ENCODE measurements around the gene CAB39.

CAB39 gene

GRCh38 chr2:230764346-230764745, 51.7 kb downstream of the CAB39 start:
- no peak for DNase-seq (ENCODE audit: low read depth)
- TF ChIP-seq, protein P1, sequence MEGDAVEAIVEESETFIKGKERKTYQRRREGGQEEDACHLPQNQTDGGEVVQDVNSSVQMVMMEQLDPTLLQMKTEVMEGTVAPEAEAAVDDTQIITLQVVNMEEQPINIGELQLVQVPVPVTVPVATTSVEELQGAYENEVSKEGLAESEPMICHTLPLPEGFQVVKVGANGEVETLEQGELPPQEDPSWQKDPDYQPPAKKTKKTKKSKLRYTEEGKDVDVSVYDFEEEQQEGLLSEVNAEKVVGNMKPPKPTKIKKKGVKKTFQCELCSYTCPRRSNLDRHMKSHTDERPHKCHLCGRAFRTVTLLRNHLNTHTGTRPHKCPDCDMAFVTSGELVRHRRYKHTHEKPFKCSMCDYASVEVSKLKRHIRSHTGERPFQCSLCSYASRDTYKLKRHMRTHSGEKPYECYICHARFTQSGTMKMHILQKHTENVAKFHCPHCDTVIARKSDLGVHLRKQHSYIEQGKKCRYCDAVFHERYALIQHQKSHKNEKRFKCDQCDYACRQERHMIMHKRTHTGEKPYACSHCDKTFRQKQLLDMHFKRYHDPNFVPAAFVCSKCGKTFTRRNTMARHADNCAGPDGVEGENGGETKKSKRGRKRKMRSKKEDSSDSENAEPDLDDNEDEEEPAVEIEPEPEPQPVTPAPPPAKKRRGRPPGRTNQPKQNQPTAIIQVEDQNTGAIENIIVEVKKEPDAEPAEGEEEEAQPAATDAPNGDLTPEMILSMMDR (conservative IDR thresholded peaks at IDR 0.05; ENCODE audit: low read length): no peak
- no peak overlapping the region for H3K4me3 ChIP-seq (ENCODE audit: low read length)

DNA sequence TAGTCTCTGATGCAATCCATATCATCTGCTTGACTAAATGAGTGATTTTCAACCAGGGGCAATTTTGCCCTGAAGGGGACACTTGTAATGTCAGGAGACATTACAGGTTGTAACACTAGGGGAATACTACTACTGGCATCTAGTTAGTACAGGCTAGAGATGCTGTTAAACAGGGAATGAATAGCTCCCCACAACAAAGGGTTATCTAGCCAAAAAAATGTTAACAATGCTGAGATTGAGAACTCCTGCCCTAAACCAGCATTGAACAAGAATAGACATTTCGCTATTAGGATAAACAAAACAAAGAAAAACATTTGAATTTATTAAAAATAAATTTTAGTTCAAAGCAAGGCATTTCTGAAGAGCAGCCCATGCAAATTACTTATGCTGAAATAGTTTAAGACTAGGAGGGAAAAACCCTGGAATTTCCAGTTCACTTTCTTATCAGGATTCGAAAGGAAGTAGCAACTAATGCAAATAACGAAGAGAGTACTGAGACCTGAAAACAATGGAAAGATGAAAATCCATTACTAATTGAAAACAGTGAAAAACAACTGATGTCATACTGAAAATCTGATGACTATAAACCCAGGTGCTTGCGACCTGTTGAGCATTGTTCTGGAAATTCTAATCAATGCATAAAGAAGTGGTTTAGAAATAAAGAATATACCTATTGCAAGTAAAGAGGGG, 53.1 kb downstream of the CAB39 start:
- TF ChIP-seq, protein P1 (conservative IDR thresholded peaks at IDR 0.05; ENCODE audit: low read length): no peak
- DNase-seq (ENCODE audit: low read depth): no peak
- H3K4me3 ChIP-seq (ENCODE audit: low read length): no peak overlapping the region

DNA sequence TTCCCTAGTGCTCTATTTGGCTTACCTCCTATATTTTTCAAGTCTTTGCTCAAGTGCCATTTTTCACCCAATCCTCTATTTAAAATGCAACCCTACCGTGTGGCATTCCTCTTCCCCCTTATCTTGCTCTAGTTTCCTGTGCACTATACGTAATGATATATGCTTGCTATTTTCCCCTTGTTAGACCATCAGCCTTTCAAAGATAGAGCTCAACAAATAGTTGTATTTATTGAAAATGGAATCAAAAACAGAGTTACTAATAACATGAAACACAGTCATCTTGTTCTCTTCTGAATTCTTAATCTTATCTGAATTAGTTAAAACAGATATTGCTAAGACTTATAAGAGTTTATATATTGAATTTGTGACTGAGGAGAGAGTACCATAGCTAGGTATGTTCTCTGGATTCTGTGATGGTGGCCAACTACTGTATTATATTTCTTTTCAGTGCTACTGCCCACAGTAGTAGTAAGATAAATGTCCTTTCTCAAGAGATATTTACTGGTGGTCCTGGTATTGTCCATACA, 55.3 kb downstream of the CAB39 start:
- TF ChIP-seq, protein P1 (conservative IDR thresholded peaks at IDR 0.05; ENCODE audit: low read length): no peak
- H3K4me3 ChIP-seq (ENCODE audit: low read length): no peak overlapping the region
- DNase-seq (ENCODE audit: low read depth): no peak

DNA sequence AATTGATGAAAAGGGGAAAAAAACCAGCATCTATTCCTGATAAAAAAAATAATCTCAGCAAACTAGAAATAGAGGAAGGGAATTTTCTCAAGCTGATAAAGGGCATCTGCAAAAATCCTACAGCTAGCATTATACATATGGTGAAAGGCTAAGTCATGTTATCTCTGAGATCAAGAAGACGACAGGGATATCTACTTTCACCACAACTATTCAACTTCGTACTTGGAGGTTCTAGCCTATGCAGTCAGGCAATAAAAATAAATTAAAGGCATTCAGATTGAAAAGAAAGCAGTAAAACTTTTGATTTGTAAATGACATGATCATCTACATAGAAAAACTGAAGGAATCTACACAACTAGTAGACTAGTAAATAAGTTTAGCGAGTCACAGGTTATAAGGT, 58.2 kb downstream of the CAB39 start:
- TF ChIP-seq, protein P1 (conservative IDR thresholded peaks at IDR 0.05; ENCODE audit: low read length): no peak
- no peak for DNase-seq (ENCODE audit: low read depth)
- H3K4me3 ChIP-seq (ENCODE audit: low read length): no peak overlapping the region

DNA sequence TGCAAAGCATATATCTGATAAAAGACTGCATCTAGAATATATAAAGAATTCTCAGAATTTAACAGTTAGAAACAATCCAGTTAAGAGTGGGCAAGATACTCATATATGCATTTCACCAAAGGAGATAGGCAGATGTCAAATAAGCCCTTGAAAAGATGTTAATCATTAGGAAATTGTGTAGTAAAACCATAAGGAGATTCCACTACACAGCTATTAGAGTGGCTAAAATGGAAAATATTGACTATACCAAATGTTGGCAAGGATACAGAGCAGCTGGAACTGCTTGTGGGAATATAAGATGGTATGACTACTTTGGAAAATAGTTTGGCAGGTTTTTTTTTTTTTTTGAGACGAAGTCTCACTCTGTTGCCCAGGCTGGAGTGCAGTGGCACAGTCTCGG, 59.5 kb downstream of the CAB39 start:
- H3K4me3 ChIP-seq (ENCODE audit: low read length): no peak overlapping the region
- TF ChIP-seq, protein P1 (conservative IDR thresholded peaks at IDR 0.05; ENCODE audit: low read length): no peak
- no peak for DNase-seq (ENCODE audit: low read depth)

- H3K4me3 ChIP-seq (ENCODE audit: low read length): no peak overlapping the region
- TF ChIP-seq, protein P1 (conservative IDR thresholded peaks at IDR 0.05; ENCODE audit: low read length): no peak
- no peak for DNase-seq (ENCODE audit: low read depth)
Measured at GRCh38 chr2:230773039-230773773, 60.6 kb downstream of the CAB39 start.
